ENCODE results near the gene GAB2. TPM values are rescaled to one million over a fixed set of nuclear protein-coding genes. Genes with fewer than 3 reads are reported as not detected.

GAB2 gene
- total RNA-seq, 2 experiments from 2014 or later, result 1.2 to 1.3 TPM

DNA sequence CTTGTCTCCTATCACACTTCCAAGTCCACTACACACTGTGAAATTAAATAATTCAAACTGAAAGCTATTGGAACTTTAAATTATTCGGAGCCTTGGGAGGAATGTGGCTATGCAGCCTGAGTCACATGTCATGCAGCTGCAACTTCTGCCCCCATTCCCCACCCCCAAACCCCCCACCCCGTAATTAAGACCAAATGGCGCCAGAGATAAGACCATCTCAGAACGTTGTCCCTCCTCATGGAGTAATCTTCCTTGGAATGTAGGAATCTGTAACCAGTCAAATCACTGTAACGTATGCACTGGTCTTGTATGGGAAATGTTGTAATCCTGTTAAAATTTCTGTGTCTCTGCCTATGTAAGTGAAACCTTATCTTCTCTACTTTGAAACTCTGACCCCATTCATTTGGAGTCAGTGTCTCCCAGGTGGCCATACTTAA is 37.0 kb downstream of the GAB2 start:
- no peaks in the 10 kb centered on the region for H3K79me2 ChIP-seq (ENCODE audit: insufficient read depth, low read depth, low read length)
- POLR2A ChIA-PET, result interaction anchor here (0.7 to 0.8 kb wide), 2 partner anchors 14 to 429 kb away, joined by 3 to 4 read pairs; no protein-coding TSS in a partner anchor
- H3K4me1 ChIP-seq (ENCODE audit: insufficient read depth, low read length, poor library complexity, severe bottlenecking), result no peaks in the 10 kb centered on the region
- no peaks in the 10 kb centered on the region for H3K9me2 ChIP-seq (ENCODE audit: insufficient read depth, low read length)
- no peak overlapping the region for H3K4me3 ChIP-seq (ENCODE audit: low read depth, low read length, poor library complexity, severe bottlenecking)
- H3K27ac ChIP-seq (ENCODE audit: low read depth, low read length, poor library complexity, severe bottlenecking), result no peak overlapping the region
- H4K20me1 ChIP-seq (ENCODE audit: insufficient read depth, low read length), result no peaks in the 10 kb centered on the region
- no TSS peak for BruUV-seq (replicated peaks)
- TF ChIP-seq EZH2phosphoT487 (IDR thresholded peaks at IDR 0.05; ENCODE audit: borderline replicate concordance, low read depth, low read length) (no peak), CTCF (conservative IDR thresholded peaks at IDR 0.05; ENCODE audit: low read length) (no peak)
- H3K9me3 ChIP-seq (ENCODE audit: low read length), result no peaks in the 10 kb centered on the region
- no peaks in the 10 kb centered on the region for H3K36me3 ChIP-seq (ENCODE audit: insufficient read depth, low read length)
- intact Hi-C loops (cut with micrococcal nuclease; ENCODE audit: unreplicated experiment), result no loop called here
- no peak overlapping the region for H2AFZ ChIP-seq (ENCODE audit: low read length)
- no peak overlapping the region for H3K4me2 ChIP-seq (ENCODE audit: low read length)
- DNase-seq (ENCODE audit: low spot score), result no peak
- CTCF ChIA-PET (ENCODE audit: unreplicated experiment), result no interaction called here

DNA sequence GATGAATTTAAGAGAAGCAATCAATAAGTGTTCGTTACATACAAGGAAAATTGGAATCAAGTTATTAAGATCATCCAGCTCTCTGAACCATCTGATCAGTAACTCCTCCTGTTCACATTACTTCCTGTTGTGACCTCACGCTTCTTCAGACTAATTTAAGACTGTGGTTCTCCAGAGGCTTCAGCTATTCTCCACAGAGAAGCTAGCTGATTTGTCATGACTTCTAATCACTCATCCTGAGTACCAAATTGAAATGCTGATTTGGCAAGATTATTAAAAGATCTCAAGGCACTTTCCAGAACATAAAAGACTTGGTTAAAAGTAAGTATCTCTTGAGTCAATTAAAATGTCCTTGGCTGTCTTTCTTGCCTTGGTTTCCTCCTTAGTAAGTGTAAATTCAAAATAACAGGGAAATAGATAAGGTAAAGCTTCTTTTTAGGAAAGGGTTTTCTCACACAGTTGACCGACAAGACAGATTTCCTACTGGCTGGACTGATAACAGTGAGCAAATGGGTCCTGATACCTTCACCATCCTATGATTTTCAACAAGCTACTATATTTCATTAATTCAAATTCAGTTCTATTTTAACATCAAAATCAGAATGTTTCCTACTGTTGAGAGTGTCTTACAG is 38.5 kb downstream of the GAB2 start:
- no TSS peak for BruUV-seq (replicated peaks)
- Histone ChIP-seq H3K9me3 (ENCODE audit: low read length) (no peaks in the 10 kb centered on the region), H3K79me2 (ENCODE audit: insufficient read depth, low read depth, low read length) (no peaks in the 10 kb centered on the region), H3K9me2 (ENCODE audit: insufficient read depth, low read length) (no peaks in the 10 kb centered on the region), H3K27ac (ENCODE audit: low read depth, low read length, poor library complexity, severe bottlenecking) (no peak overlapping the region), H4K20me1 (ENCODE audit: insufficient read depth, low read length) (no peaks in the 10 kb centered on the region), H3K4me2 (ENCODE audit: low read length) (no peak overlapping the region), H3K4me1 (ENCODE audit: insufficient read depth, low read length, poor library complexity, severe bottlenecking) (no peaks in the 10 kb centered on the region), H2AFZ (ENCODE audit: low read length) (no peak overlapping the region), H3K4me3 (ENCODE audit: low read depth, low read length, poor library complexity, severe bottlenecking) (no peak overlapping the region), H3K36me3 (ENCODE audit: insufficient read depth, low read length) (no peaks in the 10 kb centered on the region)
- ChIA-PET CTCF (ENCODE audit: unreplicated experiment) (no interaction called here), POLR2A (interaction anchor here (0.7 to 1.2 kb wide), 3 partner anchors 10 to 844 kb away, joined by 3 to 5 read pairs (median 3); no protein-coding TSS in a partner anchor)
- no peak for DNase-seq (ENCODE audit: low spot score)
- intact Hi-C loops (cut with micrococcal nuclease; ENCODE audit: unreplicated experiment), result no loop called here
- TF ChIP-seq CTCF (conservative IDR thresholded peaks at IDR 0.05; ENCODE audit: low read length) (no peak), EZH2phosphoT487 (IDR thresholded peaks at IDR 0.05; ENCODE audit: borderline replicate concordance, low read depth, low read length) (no peak)
